Motor neuron (in vitro differentiated cells): ENCODE data around the gene RORB. TPM values are rescaled to one million over a fixed set of nuclear protein-coding genes. Genes with fewer than 3 reads are reported as not detected.

Experiments
- ATAC-seq, 8 experiments: fragments of 200-7000 bp; cut with Tn5 transposase; replicated peaks in 6 of 8; 2 replicates each; pipeline ENCODE4 v1.8.0; 2021; ENCODE audit warnings: mild to moderate bottlenecking in 8 of 8, moderate library complexity in 8 of 8
- H3K27ac ChIP-seq, 2 donors: fragments of 250-450 bp; sonication (Bioruptor Pico); 2 replicates each; pipeline ENCODE4 v1.9.0; 2021; ENCODE audit warnings: antibody characterized with exemption in 2 of 2, mild to moderate bottlenecking in 2 of 2, moderate library complexity in 1 of 2
- H3K4me1 ChIP-seq, 2 donors: fragments of 250-450 bp; sonication (Bioruptor Pico); replicated peaks in 1 of 2; 2 replicates each; pipeline ENCODE4 v1.6.1; 2021; ENCODE audit warnings: antibody characterized with exemption in 2 of 2, mild to moderate bottlenecking in 2 of 2, moderate library complexity in 1 of 2
- H3K4me3 ChIP-seq, 5 donors: fragments of 250-450 bp; sonication (Bioruptor Pico); 2 replicates each; pipeline ENCODE4 v1.9.0; 2021; ENCODE audit warnings: antibody characterized with exemption in 5 of 5, mild to moderate bottlenecking in 5 of 5, moderate library complexity in 4 of 5
- WGBS, 10 experiments: fragments of 450-650 bp; shearing (Covaris generic); methylation state at CpG; one replicate each; pipeline ENCODE4 v1.0.0; 2022; 5-methylcytosine and 5-hydroxymethylcytosine counted together
- in situ Hi-C, 9 experiments: fragments of 400-800 bp; cut with MboI; loops; one replicate each; pipeline ENCODE4 v1.15.0; 2021; ENCODE audit warnings: low sequenced_read_pairs in 9 of 9, low pct_unique_long_range_greater_than_20kb in 2 of 9; ENCODE audit not compliant: unreplicated experiment in 9 of 9
- total RNA-seq, 8 experiments: library from RNA; unstranded; fragments of 300-600 nt; gene quantifications; 2 replicates each; pipeline versions ENCODE4 v1.2.3 to v1.2.4, GENCODE V29; 2022

The RORB gene
- total RNA-seq, 8 experiments from 2014 or later = 0.14 to 1.1 (median 0.46) TPM; not detected in 1

GRCh38 chr9:74742191-74742790, 245.2 kb downstream of the RORB start:
- WGBS, 10 experiments = 80 to 100% (median 95%) methylated on average over 1 of the region's 1 CpG; no CpG with 5 or more reads in 4 of the 10 experiments
- no peak for ATAC-seq
- Histone ChIP-seq H3K4me1 (no peaks in the 10 kb centered on the region), H3K4me3 (no peak overlapping the region), H3K27ac (no peak overlapping the region)
- in situ Hi-C loops = loop anchor here in 2 of 9 experiments (25.0 kb wide), 2 partner anchors 155 to 1055 kb away; no protein-coding TSS in a partner anchor
